ENCODE measurements around the gene PRSS2. TPM values are rescaled to one million over a fixed set of nuclear protein-coding genes. Genes with fewer than 3 reads are reported as not detected.
"Not testable (repeated sequence)": the region's sequence is repeated elsewhere in the genome, so short reads cannot be mapped to it uniquely, and the experiment has no call there.

Gene PRSS2
- total RNA-seq, 1 donor from 2014 or later, result not detected

- DNase-seq, result no peak
Measured at GRCh38 chr7:142759433-142759832, 11.3 kb upstream of the PRSS2 start.

GRCh38 chr7:142760071-142760642, 10.6 kb upstream of the PRSS2 start:
- no peak for DNase-seq

- not testable (repeated sequence) for DNase-seq
Measured at GRCh38 chr7:142761606-142762005, 9.2 kb upstream of the PRSS2 start.

- no peak for DNase-seq
Measured at GRCh38 chr7:142762104-142762503, 8.7 kb upstream of the PRSS2 start.

GRCh38 chr7:142767451-142767850, 3.3 kb upstream of the PRSS2 start:
- no peak for DNase-seq

GRCh38 chr7:142767861-142768260, 2.9 kb upstream of the PRSS2 start:
- DNase-seq, result no peak

- DNase-seq, result not testable (repeated sequence)
Measured at GRCh38 chr7:142768885-142769284, 1.9 kb upstream of the PRSS2 start.

- no peak for DNase-seq
Measured at GRCh38 chr7:142771353-142771723, 568 bp downstream of the PRSS2 start.

- no peak for DNase-seq
Measured at GRCh38 chr7:142772051-142772450, 1.3 kb downstream of the PRSS2 start.

- DNase-seq, result no peak
Measured at GRCh38 chr7:142772673-142773072, 1.9 kb downstream of the PRSS2 start.

GRCh38 chr7:142773230-142773629, 2.5 kb downstream of the PRSS2 start:
- no peak for DNase-seq

GRCh38 chr7:142773937-142774744, 3.4 kb downstream of the PRSS2 start:
- DNase-seq, result no peak

GRCh38 chr7:142774826-142775225, 4.1 kb downstream of the PRSS2 start:
- DNase-seq, result no peak

- not testable (repeated sequence) for DNase-seq
Measured at GRCh38 chr7:142775351-142776115, 4.8 kb downstream of the PRSS2 start.

- DNase-seq, result no peak
Measured at GRCh38 chr7:142776206-142776844, 5.6 kb downstream of the PRSS2 start.

- DNase-seq, result not testable (repeated sequence)
Measured at GRCh38 chr7:142776845-142777225, 6.1 kb downstream of the PRSS2 start.

GRCh38 chr7:142777318-142777717, 6.5 kb downstream of the PRSS2 start:
- DNase-seq, result no peak

GRCh38 chr7:142782922-142783900, 12.4 kb downstream of the PRSS2 start:
- DNase-seq, result peak; percentile 84

- no peak for DNase-seq
Measured at GRCh38 chr7:142784096-142784495, 13.3 kb downstream of the PRSS2 start.

GRCh38 chr7:142784716-142785115, 13.9 kb downstream of the PRSS2 start:
- DNase-seq, result no peak

GRCh38 chr7:142785841-142786250, 15.1 kb downstream of the PRSS2 start:
- DNase-seq, result no peak
